Smooth muscle cell (in vitro differentiated cells): Measurements from ENCODE around the gene MAN1C1. TPM values are rescaled to one million over a fixed set of nuclear protein-coding genes. Genes with fewer than 3 reads are reported as not detected.

Source experiments
- DNase-seq: peaks from one replicate; lab custom pipeline; 2025; ENCODE audit not compliant: unreplicated experiment; lab: John Stamatoyannopoulos, UW
- H2AFZ ChIP-seq: fragments of 200-600 bp; sonication (generic); 2 replicates; pipeline ENCODE4 v1.6.0; 2016; ENCODE audit warnings: antibody characterized with exemption, low read depth, mild to moderate bottlenecking
- H3F3A ChIP-seq: fragments of 200-600 bp; sonication (generic); 2 replicates; pipeline ENCODE4 v1.6.0; 2017; ENCODE audit warnings: antibody characterized with exemption, low read depth
- H3K27ac ChIP-seq: fragments of 200-600 bp; sonication (generic); 2 replicates; pipeline ENCODE4 v1.5.1; 2016; ENCODE audit warnings: low read depth, mild to moderate bottlenecking
- H3K27me3 ChIP-seq: fragments of 200-600 bp; sonication (generic); 2 replicates; pipeline ENCODE4 v1.6.1; 2016; ENCODE audit warnings: low read depth, mild to moderate bottlenecking
- H3K36me3 ChIP-seq: fragments of 200-600 bp; sonication (generic); 2 replicates; pipeline ENCODE4 v1.5.1; 2016; ENCODE audit warnings: low read depth
- H3K4me1 ChIP-seq: fragments of 200-600 bp; sonication (generic); 2 replicates; pipeline ENCODE4 v1.5.1; 2016; ENCODE audit warnings: low read depth
- H3K4me2 ChIP-seq: fragments of 200-600 bp; sonication (generic); 2 replicates; pipeline ENCODE4 v1.6.0; 2016; ENCODE audit warnings: mild to moderate bottlenecking
- H3K4me3 ChIP-seq: fragments of 200-600 bp; sonication (generic); 2 replicates; pipeline ENCODE4 v1.5.1; 2016; ENCODE audit warnings: mild to moderate bottlenecking
- H3K79me2 ChIP-seq: fragments of 200-600 bp; sonication (generic); 2 replicates; pipeline ENCODE4 v1.6.0; 2016; ENCODE audit warnings: low read depth, mild to moderate bottlenecking
- H3K9ac ChIP-seq: fragments of 200-600 bp; sonication (generic); 2 replicates; pipeline ENCODE4 v1.6.0; 2016; ENCODE audit warnings: low read depth
- H3K9me3 ChIP-seq: fragments of 200-600 bp; sonication (generic); replicated peaks from 2 replicates; pipeline ENCODE4 v1.5.1; 2016; ENCODE audit warnings: low read depth
- H4K20me1 ChIP-seq: fragments of 200-600 bp; sonication (generic); 2 replicates; pipeline ENCODE4 v1.6.0; 2016; ENCODE audit warnings: low read depth
- whole genome bisulfite sequencing: methylation state at CpG from one replicate; pipeline ENCODE4 v1.1.7; 2016; ENCODE audit warnings: low lambda C conversion rate; 5-methylcytosine and 5-hydroxymethylcytosine counted together
- polyA plus RNA-seq: library from polyadenylated mRNA; unstranded; fragments of >200 nt; fragmentation: Nextera tagmentation; extraction: Ambion mirVana; gene quantifications from 2 replicates; pipeline ENCODE4 v1.2.1, GENCODE V29; 2016
- total RNA-seq: library from RNA; depleted of rRNA; stranded (reverse); fragments of >200 nt; gene quantifications from 2 replicates; pipeline ENCODE4 v1.2.3, GENCODE V29; 2014
- TF ChIP-seq, protein P1 (sequence below): fragments of 200-600 bp; sonication (generic); IDR thresholded peaks from 2 replicates; pipeline ENCODE4 v1.5.1; 2017; ENCODE audit warnings: borderline replicate concordance, mild to moderate bottlenecking, antibody characterized with exemption; ENCODE audit not compliant: insufficient read depth, poor library complexity, severe bottlenecking

The MAN1C1 gene
- total and polyA plus RNA-seq, 2 experiments from 2014 or later = 4.4 to 10.5 TPM

DNA sequence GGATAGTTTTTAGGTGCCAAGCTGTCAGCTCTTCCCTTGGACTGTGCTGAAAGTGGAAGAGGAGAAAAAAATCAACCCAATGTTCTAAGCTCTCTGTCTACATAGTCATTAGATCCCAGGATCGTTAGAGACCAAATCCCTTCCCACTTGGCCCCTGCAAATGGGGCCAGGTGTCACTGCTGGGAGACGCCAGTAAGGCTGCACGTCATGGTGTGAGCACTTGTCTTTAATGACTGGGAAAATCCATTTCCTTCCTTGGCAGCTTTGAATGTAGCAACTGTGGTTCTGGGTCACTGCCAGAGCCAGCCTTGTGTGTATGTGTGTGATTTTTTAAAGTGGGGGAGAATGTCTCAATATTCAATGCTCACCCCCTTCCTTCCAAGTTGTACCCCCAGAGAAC, 59.9 kb downstream of the MAN1C1 start:
- Histone ChIP-seq H3K9me3 (no peaks in the 10 kb centered on the region), H3K36me3 (no peaks in the 10 kb centered on the region), H3K4me2 (no peak overlapping the region), H3K9ac (no peak overlapping the region), H3K27me3 (no peaks in the 10 kb centered on the region), H3K4me3 (no peak overlapping the region), H4K20me1 (no peaks in the 10 kb centered on the region), H3K4me1 (peaks cover 3% of the 10 kb centered on the region), H3K27ac (no peak overlapping the region), H2AFZ (no peak overlapping the region), H3F3A (no peaks in the 10 kb centered on the region), H3K79me2 (no peaks in the 10 kb centered on the region)
- WGBS = 69% methylated on average over 3 of the region's 3 CpGs
- TF ChIP-seq, protein P1, sequence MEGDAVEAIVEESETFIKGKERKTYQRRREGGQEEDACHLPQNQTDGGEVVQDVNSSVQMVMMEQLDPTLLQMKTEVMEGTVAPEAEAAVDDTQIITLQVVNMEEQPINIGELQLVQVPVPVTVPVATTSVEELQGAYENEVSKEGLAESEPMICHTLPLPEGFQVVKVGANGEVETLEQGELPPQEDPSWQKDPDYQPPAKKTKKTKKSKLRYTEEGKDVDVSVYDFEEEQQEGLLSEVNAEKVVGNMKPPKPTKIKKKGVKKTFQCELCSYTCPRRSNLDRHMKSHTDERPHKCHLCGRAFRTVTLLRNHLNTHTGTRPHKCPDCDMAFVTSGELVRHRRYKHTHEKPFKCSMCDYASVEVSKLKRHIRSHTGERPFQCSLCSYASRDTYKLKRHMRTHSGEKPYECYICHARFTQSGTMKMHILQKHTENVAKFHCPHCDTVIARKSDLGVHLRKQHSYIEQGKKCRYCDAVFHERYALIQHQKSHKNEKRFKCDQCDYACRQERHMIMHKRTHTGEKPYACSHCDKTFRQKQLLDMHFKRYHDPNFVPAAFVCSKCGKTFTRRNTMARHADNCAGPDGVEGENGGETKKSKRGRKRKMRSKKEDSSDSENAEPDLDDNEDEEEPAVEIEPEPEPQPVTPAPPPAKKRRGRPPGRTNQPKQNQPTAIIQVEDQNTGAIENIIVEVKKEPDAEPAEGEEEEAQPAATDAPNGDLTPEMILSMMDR = no peak
- no peak for DNase-seq

DNA sequence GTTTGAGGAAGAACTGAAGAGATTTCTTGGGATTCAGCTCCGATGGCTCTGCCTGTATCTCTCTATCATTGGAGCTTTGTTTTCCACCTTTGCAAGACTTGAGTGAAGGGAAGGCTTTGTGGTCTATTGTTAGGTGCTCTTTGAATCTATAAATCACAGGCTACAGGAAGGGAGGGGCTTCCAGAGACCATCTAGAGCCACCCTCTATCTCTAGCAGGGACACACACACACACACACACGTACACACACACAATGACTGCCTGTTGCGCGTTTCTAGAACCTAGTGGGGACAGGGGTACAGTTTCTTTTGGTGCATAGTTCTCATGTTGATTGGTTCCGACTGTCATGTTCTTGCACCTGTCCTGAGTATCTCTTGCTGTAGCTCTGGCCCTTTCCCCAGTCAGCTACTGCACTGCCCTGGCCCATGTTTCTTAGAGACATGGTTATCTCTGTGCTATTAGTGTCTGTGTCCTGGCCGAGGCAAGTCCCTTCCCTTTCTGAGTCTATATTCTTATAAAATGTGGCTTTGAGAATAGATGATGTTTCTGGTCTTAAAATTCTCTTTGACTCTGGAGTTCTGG, 60.7 kb downstream of the MAN1C1 start:
- H3K9me3 ChIP-seq = no peaks in the 10 kb centered on the region
- no peaks in the 10 kb centered on the region for H3K79me2 ChIP-seq
- TF ChIP-seq, protein P1 = no peak
- no peak overlapping the region for H3K27ac ChIP-seq
- H4K20me1 ChIP-seq = no peaks in the 10 kb centered on the region
- no peak for DNase-seq
- H3K36me3 ChIP-seq = no peaks in the 10 kb centered on the region
- H3K4me2 ChIP-seq = no peak overlapping the region
- H3K9ac ChIP-seq = no peak overlapping the region
- no peaks in the 10 kb centered on the region for H3F3A ChIP-seq
- whole genome bisulfite sequencing = 93% methylated on average over 6 of the region's 6 CpGs
- no peaks in the 10 kb centered on the region for H3K27me3 ChIP-seq
- peaks cover 3% of the 10 kb centered on the region for H3K4me1 ChIP-seq
- no peak overlapping the region for H3K4me3 ChIP-seq
- H2AFZ ChIP-seq = no peak overlapping the region

DNA sequence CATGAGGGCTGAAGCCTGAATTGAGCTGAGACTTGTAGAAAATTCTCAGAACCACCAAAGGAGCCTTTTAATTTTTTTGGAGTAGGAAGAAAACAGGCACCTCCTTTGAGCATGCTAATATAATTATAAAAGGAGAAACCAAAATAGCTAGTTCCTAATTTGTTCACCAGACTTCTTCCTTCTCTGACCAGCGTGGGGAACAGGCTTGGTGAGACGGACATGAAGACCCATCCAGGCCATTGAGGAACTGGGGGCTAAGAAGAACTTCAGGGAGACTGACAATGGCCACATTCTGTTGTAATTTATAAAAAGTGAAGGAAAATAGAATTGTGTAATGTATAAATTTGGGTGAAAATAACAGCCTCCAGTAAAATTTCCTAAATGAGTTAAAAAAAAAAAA, 62.6 kb downstream of the MAN1C1 start:
- no peaks in the 10 kb centered on the region for H3K79me2 ChIP-seq
- TF ChIP-seq, protein P1 = no peak
- no peaks in the 10 kb centered on the region for H3K36me3 ChIP-seq
- 88% methylated on average over 2 of the region's 2 CpGs for WGBS
- H3K4me3 ChIP-seq = no peak overlapping the region
- no peak overlapping the region for H3K9ac ChIP-seq
- H2AFZ ChIP-seq = no peak overlapping the region
- DNase-seq = no peak
- no peaks in the 10 kb centered on the region for H3K27me3 ChIP-seq
- H3K9me3 ChIP-seq = no peaks in the 10 kb centered on the region
- H3F3A ChIP-seq = no peaks in the 10 kb centered on the region
- H3K4me1 ChIP-seq = peaks cover 3% of the 10 kb centered on the region
- no peak overlapping the region for H3K27ac ChIP-seq
- no peak overlapping the region for H3K4me2 ChIP-seq
- no peaks in the 10 kb centered on the region for H4K20me1 ChIP-seq

- Histone ChIP-seq H3K4me3 (no peak overlapping the region), H3K4me1 (peaks cover 3% of the 10 kb centered on the region), H3F3A (no peaks in the 10 kb centered on the region), H3K9ac (no peak overlapping the region), H4K20me1 (no peaks in the 10 kb centered on the region), H3K9me3 (no peaks in the 10 kb centered on the region), H3K27me3 (no peaks in the 10 kb centered on the region), H3K36me3 (no peaks in the 10 kb centered on the region), H3K4me2 (no peak overlapping the region), H2AFZ (no peak overlapping the region), H3K79me2 (no peaks in the 10 kb centered on the region), H3K27ac (no peak overlapping the region)
- no peak for DNase-seq
- 93% methylated on average over 4 of the region's 4 CpGs for WGBS
- TF ChIP-seq, protein P1 = no peak
Measured at GRCh38 chr1:25680701-25681100, 64.1 kb downstream of the MAN1C1 start.
